Measurements from ENCODE around the gene NBEA. TPM values are rescaled to one million over a fixed set of nuclear protein-coding genes. Genes with fewer than 3 reads are reported as not detected.

Gene NBEA
- total RNA-seq, 1 donor: 4.0 TPM

DNA sequence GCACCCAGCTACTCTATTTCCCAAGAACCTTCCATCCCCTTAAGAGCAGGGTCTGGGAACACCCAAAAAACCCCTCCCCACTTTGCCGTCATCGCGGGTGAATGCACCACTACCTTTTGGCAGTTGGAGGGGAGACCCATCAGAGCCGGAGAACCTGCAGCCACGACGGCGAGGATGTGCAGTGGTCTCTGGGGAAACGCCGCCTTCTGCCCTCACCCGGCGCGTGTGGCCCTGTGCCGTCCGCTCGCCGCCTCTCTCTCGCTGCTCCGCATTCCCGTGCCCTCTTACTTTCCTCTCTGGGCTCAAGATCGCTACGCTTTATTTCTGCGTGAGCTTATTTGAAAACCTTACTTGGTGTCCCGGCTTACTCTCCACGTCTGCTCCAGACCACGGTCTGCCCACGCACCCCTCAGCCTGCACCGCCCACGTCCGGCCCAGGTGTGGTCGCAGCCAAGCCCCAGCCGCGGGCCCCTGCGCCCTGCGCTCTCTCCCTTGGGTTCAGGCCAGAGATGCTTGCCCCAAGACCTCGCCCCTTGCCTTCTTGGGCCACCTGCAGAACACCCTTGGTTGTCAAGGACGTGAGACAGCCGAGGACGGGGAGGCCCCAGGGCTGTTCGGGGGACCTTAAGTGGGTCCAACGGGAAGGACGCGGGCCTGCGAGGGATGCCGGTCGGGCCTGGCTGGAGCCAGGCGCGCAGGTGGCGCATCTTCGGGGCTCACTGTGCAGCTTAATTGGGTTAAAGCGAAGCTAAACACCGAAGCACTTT, 536.4 kb downstream of the NBEA start:
- H3K79me2 ChIP-seq (ENCODE audit: insufficient read depth, low read length): peaks cover 21% of the 10 kb centered on the region
- H3K27ac ChIP-seq (ENCODE audit: low read depth, low read length): no peak overlapping the region
- peak; percentile 19 for DNase-seq (ENCODE audit: insufficient read length, low spot score, missing footprints)
- no peak for TF ChIP-seq CTCF (IDR thresholded peaks at IDR 0.05; ENCODE audit: extremely low read depth, low read depth, low read length)
- H3K4me2 ChIP-seq (ENCODE audit: insufficient read depth, low read length): no peak overlapping the region
- peaks cover 5% of the 10 kb centered on the region for H3K4me1 ChIP-seq (ENCODE audit: insufficient read depth, low read length)
- H2AFZ ChIP-seq (ENCODE audit: low read length): no peak overlapping the region
- H3K27me3 ChIP-seq (ENCODE audit: insufficient read depth, low read length): peaks cover 7% of the 10 kb centered on the region
- H3K4me3 ChIP-seq (ENCODE audit: insufficient read depth, low read length): no peak overlapping the region
- no peaks in the 10 kb centered on the region for H3K9me3 ChIP-seq (ENCODE audit: low read depth, low read length)
- no peaks in the 10 kb centered on the region for H3K36me3 ChIP-seq (ENCODE audit: insufficient read depth, low read length)
- H4K20me1 ChIP-seq (ENCODE audit: insufficient read depth, low read length): no peaks in the 10 kb centered on the region

- H3K79me2 ChIP-seq (ENCODE audit: insufficient read depth, low read length): peaks cover 16% of the 10 kb centered on the region
- H3K4me1 ChIP-seq (ENCODE audit: insufficient read depth, low read length): peaks cover 5% of the 10 kb centered on the region
- no peaks in the 10 kb centered on the region for H3K36me3 ChIP-seq (ENCODE audit: insufficient read depth, low read length)
- H3K27me3 ChIP-seq (ENCODE audit: insufficient read depth, low read length): peaks cover 7% of the 10 kb centered on the region
- TF ChIP-seq CTCF (IDR thresholded peaks at IDR 0.05; ENCODE audit: extremely low read depth, low read depth, low read length): no peak
- H4K20me1 ChIP-seq (ENCODE audit: insufficient read depth, low read length): no peaks in the 10 kb centered on the region
- H3K4me2 ChIP-seq (ENCODE audit: insufficient read depth, low read length): no peak overlapping the region
- no peak for DNase-seq (ENCODE audit: insufficient read length, low spot score, missing footprints)
- H2AFZ ChIP-seq (ENCODE audit: low read length): no peak overlapping the region
- H3K9me3 ChIP-seq (ENCODE audit: low read depth, low read length): no peaks in the 10 kb centered on the region
- H3K27ac ChIP-seq (ENCODE audit: low read depth, low read length): no peak overlapping the region
- H3K4me3 ChIP-seq (ENCODE audit: insufficient read depth, low read length): no peak overlapping the region
Observed at GRCh38 chr13:35479038-35479492, 537.0 kb downstream of the NBEA start.

DNA sequence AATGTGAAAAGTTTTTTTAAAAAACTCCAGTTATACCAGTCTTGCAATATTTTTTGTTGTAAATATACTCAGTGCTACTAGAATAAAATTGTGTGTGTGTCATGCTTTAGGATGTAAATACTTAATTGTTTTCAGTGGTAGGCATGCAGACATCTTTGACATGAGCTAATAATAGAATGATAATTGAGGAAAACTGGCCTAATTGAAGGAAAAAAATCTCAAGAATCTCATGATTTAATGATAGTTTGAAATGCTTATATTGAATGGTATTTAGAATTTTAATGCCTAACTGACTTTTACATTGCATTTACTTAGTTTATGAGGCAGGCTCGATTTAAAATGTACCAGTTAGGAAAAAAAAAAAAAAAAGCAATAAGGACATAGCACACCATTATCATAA, 537.6 kb downstream of the NBEA start:
- Histone ChIP-seq H3K4me1 (ENCODE audit: insufficient read depth, low read length) (peaks cover 5% of the 10 kb centered on the region), H3K4me3 (ENCODE audit: insufficient read depth, low read length) (no peak overlapping the region), H3K27me3 (ENCODE audit: insufficient read depth, low read length) (peaks cover 3% of the 10 kb centered on the region), H3K27ac (ENCODE audit: low read depth, low read length) (no peak overlapping the region), H3K36me3 (ENCODE audit: insufficient read depth, low read length) (no peaks in the 10 kb centered on the region), H3K79me2 (ENCODE audit: insufficient read depth, low read length) (peaks cover 11% of the 10 kb centered on the region), H3K4me2 (ENCODE audit: insufficient read depth, low read length) (no peak overlapping the region), H4K20me1 (ENCODE audit: insufficient read depth, low read length) (no peaks in the 10 kb centered on the region), H3K9me3 (ENCODE audit: low read depth, low read length) (no peaks in the 10 kb centered on the region), H2AFZ (ENCODE audit: low read length) (no peak overlapping the region)
- no peak for TF ChIP-seq CTCF (IDR thresholded peaks at IDR 0.05; ENCODE audit: extremely low read depth, low read depth, low read length)
- no peak for DNase-seq (ENCODE audit: insufficient read length, low spot score, missing footprints)

GRCh38 chr13:35480346-35480745, 538.3 kb downstream of the NBEA start:
- Histone ChIP-seq H3K27ac (ENCODE audit: low read depth, low read length) (no peak overlapping the region), H3K36me3 (ENCODE audit: insufficient read depth, low read length) (no peaks in the 10 kb centered on the region), H2AFZ (ENCODE audit: low read length) (no peak overlapping the region), H3K9me3 (ENCODE audit: low read depth, low read length) (no peaks in the 10 kb centered on the region), H3K4me1 (ENCODE audit: insufficient read depth, low read length) (peaks cover 5% of the 10 kb centered on the region), H4K20me1 (ENCODE audit: insufficient read depth, low read length) (no peaks in the 10 kb centered on the region), H3K79me2 (ENCODE audit: insufficient read depth, low read length) (peaks cover 5% of the 10 kb centered on the region), H3K4me3 (ENCODE audit: insufficient read depth, low read length) (no peak overlapping the region), H3K27me3 (ENCODE audit: insufficient read depth, low read length) (peaks cover 3% of the 10 kb centered on the region), H3K4me2 (ENCODE audit: insufficient read depth, low read length) (no peak overlapping the region)
- no peak for TF ChIP-seq CTCF (IDR thresholded peaks at IDR 0.05; ENCODE audit: extremely low read depth, low read depth, low read length)
- no peak for DNase-seq (ENCODE audit: insufficient read length, low spot score, missing footprints)
